HG03103 (cell line): ENCODE data around the gene RCC1.
A peak's percentile ranks its signal among the peaks of the same experiment; 100 is the strongest.
"Not testable (repeated sequence)": the region's sequence is repeated elsewhere in the genome, so short reads cannot be mapped to it uniquely, and the experiment has no call there.

Experiments used
- ATAC-seq: cut with Tn5 transposase; IDR thresholded peaks from one replicate; pipeline ENCODE4 v1.9.1; 2021; ENCODE audit warnings: low read depth; ENCODE audit not compliant: unreplicated experiment

RCC1 gene

GRCh38 chr1:28541414-28542015 lies 35.7 kb downstream of the RCC1 start:
- not testable (repeated sequence) for ATAC-seq

DNA sequence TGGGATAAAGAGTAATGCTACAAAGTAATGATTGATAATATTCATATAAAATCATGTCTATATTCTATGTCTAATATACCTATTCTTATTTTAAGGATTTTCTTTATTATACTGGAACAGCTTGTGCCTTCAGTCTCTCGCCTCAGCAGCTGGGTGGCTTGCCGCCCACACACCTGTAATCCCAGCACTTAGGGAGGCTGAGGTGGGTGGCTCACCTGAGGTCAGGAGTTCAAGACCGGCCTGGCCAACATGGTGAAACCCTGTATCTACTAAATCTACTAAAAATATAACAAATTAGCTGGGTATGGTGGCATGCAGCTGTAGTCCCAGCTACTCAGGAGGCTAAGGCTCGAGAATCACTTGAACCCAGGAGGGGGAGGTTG lies 39.4 kb downstream of the RCC1 start:
- no peak for ATAC-seq

DNA sequence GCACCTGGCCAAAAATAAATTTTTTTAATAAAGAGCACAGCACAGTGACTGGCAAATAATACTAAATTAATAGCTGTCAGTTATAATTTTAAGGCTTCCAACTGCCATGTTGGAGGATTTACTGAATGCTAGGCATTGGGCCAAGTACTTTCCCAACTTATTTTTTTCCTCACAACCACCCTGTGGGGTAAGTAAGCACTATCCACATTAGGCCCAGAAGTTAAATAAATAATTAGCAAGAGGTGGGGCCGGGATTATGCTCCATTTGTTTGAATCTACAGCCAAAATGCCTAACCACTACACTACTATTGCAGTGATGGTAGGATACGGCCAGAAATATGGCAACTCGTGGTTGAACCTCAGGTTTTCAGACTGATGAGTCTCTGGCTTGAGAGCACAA lies 42.5 kb downstream of the RCC1 start:
- no peak for ATAC-seq

- no peak for ATAC-seq
Measured at GRCh38 chr1:28551381-28551780, 45.5 kb downstream of the RCC1 start.

DNA sequence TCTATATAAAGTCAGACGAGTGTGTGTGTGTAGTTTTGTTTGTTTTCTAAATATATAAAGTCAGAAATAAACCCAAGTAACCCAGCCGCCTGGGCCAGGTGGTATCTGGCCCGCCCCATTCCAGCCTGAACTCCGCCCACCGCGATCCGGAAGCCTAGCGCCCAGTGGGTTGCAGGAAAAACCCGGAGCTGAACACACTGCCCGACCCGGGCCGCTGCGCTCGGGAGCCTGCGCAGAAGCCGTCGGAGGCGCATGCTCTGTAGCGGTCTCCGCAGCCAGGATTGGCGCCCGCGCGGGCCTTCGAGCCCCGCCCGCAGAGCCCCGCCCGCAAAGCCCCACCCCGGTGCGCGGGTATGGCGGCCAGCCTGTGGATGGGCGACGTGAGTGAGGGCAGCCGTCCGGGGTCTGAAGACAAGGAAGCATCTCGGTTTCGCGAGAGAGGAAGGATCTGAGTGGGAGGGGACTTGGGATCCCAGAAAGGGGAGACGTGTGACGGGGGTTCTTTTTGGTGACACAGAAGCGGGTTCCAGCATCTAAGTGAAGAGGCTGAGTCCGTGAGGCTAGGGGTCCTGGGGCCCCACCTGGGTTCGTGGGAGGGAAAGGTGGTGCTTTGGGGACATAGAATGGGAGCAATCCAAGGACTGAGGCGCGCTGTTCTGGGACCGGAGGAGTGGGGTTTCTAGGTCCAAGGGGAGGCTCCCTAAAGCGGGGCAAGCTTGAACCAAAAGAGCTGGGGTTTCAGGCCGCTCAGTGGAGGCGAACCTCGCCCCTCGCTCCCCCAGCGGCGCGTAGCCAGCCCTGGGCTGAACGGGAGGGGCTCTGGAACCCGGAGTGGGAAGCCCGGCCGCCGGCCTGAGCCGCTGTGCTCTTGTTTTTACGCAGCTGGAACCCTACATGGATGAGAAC lies 47.2 kb downstream of the RCC1 start, which contains the start of gene TRNAU1AP:
Gene TRNAU1AP (plus strand): TSS at position 328 of the 906 bp plus-strand sequence. CDS start 26 bp downstream, at position 354.
- ATAC-seq: peak; percentile 88

GRCh38 chr1:28560886-28561285 lies 55.0 kb downstream of the RCC1 start:
- ATAC-seq: no peak

- ATAC-seq: no peak
Measured at GRCh38 chr1:28564310-28564709, 58.5 kb downstream of the RCC1 start.

DNA sequence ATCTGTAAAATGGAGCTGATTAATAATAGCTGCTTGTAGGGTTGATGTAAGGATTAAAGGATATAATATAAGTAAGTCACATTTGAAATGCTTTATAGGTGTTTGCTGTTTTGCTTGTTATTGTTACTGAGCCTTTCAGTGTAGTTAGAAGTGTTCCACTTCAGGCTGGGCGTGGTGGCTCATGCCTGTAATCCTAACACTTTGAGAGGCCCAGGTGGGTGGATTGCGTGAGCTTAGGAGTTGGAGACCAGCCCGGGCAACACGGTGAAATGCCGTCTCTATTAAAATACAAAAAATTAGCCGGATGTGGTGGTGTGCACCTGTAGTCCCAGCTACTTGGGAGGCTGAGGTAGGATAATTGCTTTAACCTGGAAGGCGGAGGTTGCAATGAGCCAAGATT lies 59.2 kb downstream of the RCC1 start:
- ATAC-seq: no peak

DNA sequence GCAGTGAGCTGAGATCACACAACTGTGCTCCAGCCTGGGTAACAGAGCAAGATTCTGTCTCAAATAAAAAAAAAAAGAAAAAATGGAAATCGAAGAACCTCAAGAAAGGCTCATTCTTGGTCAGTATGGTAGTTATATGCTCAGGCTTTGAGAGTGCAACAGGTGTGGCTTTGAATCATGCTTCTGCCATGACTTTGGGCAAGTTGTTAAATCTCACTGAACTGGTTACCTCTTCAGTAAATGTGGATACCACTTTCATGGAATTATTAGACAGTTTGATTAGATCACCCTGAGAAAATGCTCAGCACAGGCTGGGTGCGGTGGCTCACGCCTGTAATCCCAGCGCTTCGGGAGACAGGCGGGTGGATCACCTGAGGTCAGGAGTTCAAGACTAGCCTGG lies 59.9 kb downstream of the RCC1 start:
- no peak for ATAC-seq

- ATAC-seq: no peak
Measured at GRCh38 chr1:28566931-28567330, 61.1 kb downstream of the RCC1 start.

GRCh38 chr1:28571911-28572310 lies 66.1 kb downstream of the RCC1 start:
- no peak for ATAC-seq

- not testable (repeated sequence) for ATAC-seq
Measured at GRCh38 chr1:28572891-28573290, 67.0 kb downstream of the RCC1 start.

- ATAC-seq: no peak
Measured at GRCh38 chr1:28573564-28573963, 67.7 kb downstream of the RCC1 start.

DNA sequence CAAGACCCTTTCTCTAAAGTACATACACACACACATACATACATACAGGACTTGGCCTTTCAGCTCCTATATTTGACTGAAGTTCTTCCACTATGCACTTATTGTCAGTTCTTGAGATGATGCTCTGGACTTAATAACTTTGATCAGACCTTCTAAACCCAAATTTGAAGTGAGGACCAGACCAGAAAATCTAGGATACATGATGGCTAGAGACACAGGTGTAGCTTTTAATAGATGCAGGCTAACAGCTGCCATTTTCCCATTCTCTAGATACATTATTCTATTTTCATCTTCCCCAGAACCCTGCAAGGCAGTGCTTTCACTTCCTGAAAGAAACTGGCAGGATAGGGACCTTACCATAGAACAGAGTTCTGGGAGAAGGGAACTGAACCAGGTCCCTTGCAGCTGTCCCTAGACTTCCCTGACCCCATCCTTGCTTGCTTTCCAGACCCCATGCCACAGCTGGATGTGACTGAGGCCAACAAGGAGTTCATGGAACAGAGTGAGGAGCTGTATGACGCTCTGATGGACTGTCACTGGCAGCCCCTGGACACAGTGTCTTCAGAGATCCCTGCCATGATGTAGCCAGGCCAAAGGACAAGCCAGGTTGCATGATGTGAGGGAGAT lies 71.3 kb downstream of the RCC1 start:
- ATAC-seq: no peak

DNA sequence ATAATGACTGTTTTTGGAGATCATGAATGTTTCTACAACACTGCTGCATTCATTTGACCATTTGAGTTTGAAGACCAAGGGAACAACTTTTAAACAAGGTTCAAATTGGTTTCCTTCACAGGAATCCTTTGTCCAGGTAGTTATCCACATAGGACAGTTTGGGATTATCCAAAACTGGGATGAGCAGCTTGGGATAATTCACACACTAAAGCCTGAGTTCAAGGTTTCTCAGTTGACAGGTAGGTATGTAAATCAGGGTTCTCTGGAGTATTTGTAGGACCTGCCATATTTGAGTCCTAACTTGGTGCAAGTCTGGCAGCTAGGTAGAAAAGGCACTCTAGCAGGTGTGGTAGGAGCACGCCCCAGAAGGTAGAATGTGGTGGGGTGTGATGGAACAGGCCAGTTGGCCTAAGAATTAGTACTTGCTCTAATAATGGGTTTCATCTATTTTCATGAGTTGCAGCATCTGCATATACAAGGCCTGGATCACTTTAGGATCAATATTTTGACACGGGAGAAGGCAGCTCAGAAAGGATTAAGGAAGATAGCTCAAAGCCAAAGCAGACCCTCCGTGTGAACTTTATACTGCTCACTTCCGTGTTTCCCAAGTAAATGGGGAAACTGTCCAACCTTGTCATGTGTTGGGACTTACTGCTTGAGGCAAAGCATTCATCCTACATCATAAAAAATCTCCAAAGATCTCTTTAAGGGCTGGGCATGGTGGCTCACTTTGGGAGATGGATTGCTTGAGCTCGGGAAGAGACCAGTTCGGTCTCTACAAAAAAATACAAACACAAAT lies 72.1 kb downstream of the RCC1 start:
- no peak for ATAC-seq

DNA sequence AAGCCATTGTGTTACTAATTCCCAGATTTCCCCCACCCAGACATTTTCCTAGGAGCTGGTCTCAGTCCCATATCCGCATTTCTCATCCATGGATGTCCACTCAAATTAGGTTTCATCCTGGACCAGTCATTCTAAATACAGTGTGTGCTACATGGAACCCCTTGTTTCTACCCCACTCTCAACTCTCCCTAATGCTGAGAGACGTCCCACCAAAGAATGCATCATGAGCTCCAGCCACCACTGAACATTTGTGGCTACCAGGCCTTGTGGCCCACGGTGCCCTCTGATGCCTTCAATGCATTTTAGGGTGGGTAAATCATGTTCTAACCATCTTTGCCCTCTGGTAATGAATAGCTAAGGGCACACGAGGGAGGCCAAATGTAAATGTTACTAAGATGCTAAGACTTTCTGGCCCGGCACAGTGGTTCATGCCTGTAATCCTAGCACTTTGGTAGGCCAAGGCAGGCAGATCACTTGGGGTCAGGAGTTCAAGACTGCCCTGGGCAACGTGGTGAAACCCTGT lies 72.9 kb downstream of the RCC1 start:
- ATAC-seq: no peak

GRCh38 chr1:28579401-28579800 lies 73.6 kb downstream of the RCC1 start:
- ATAC-seq: no peak

- ATAC-seq: no peak
Measured at GRCh38 chr1:28580722-28581530, 75.1 kb downstream of the RCC1 start.

DNA sequence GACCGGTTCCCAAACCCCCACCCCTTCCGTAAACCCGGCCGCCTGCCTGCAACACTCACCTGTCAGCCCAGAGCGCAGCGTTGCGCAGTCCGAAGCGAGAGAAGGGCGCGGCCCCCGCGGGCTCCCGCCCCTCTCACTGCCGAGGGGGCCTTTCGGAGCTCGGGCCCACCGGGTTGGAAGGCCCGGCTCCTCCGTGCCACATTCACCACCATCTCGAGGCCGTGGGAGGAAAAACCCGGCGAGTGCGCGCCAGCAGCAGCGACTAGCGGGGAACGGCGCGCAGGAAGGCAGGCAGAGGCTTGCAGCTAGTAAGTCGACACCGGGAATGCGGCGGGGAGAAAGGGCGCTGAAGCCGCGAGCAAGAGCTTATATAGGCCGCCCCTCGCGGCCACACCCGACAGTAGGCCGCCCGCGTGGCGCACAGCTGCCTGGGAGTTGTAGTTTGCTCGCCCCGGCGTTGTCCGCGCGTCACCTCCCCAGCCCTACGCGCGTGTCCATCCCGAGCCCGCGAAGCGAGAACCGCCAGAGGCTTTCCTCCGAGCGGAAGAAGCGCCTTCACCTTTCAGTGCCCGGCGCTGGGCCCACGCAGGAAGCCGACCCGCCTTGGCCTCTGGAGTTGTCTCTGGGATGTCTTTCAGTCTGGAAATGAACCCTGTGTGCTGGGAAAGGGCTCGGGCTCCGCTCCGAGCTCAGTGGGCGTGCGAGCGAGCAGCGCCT lies 75.8 kb downstream of the RCC1 start:
- ATAC-seq: peak; percentile 64
